ENCODE measurements around the gene GSG1L.
"Not testable (repeated sequence)": the region's sequence is repeated elsewhere in the genome, so short reads cannot be mapped to it uniquely, and the experiment has no call there.

GSG1L gene

GRCh38 chr16:28011971-28012445 is 51.5 kb downstream of the GSG1L start:
- no peak for DNase-seq

- no peak for DNase-seq
Observed at GRCh38 chr16:28011223-28011622, 52.3 kb downstream of the GSG1L start.

GRCh38 chr16:28010671-28011070 is 52.8 kb downstream of the GSG1L start:
- no peak for DNase-seq

- DNase-seq, result no peak
Observed at GRCh38 chr16:28009586-28010373, 53.7 kb downstream of the GSG1L start.

- DNase-seq, result no peak
Observed at GRCh38 chr16:28003923-28004322, 59.6 kb downstream of the GSG1L start.

GRCh38 chr16:28003021-28003865 is 60.3 kb downstream of the GSG1L start:
- DNase-seq, result no peak

GRCh38 chr16:28001642-28002041 is 61.9 kb downstream of the GSG1L start:
- no peak for DNase-seq

- DNase-seq, result no peak
Observed at GRCh38 chr16:28001184-28001583, 62.3 kb downstream of the GSG1L start.

- no peak for DNase-seq
Observed at GRCh38 chr16:28000314-28001169, 63.0 kb downstream of the GSG1L start.

GRCh38 chr16:27999687-28000086 is 63.8 kb downstream of the GSG1L start:
- DNase-seq, result no peak

- no peak for DNase-seq
Observed at GRCh38 chr16:27995378-27995777, 68.1 kb downstream of the GSG1L start.

- DNase-seq, result no peak
Observed at GRCh38 chr16:27994686-27995085, 68.8 kb downstream of the GSG1L start.

GRCh38 chr16:27993587-27993986 is 69.9 kb downstream of the GSG1L start:
- DNase-seq, result no peak

GRCh38 chr16:27991876-27992275 is 71.6 kb downstream of the GSG1L start:
- DNase-seq, result no peak

GRCh38 chr16:27985981-27986380 is 77.5 kb downstream of the GSG1L start:
- DNase-seq, result no peak

- DNase-seq, result no peak
Observed at GRCh38 chr16:27984121-27984520, 79.4 kb downstream of the GSG1L start.

- no peak for DNase-seq
Observed at GRCh38 chr16:27983244-27983643, 80.3 kb downstream of the GSG1L start.

- DNase-seq, result no peak
Observed at GRCh38 chr16:27982184-27982583, 81.3 kb downstream of the GSG1L start.

GRCh38 chr16:27980919-27981700 is 82.4 kb downstream of the GSG1L start:
- no peak for DNase-seq

GRCh38 chr16:27980076-27980775 is 83.3 kb downstream of the GSG1L start:
- no peak for DNase-seq

GRCh38 chr16:27979668-27980067 is 83.8 kb downstream of the GSG1L start:
- not testable (repeated sequence) for DNase-seq

- DNase-seq, result no peak
Observed at GRCh38 chr16:27978876-27979275, 84.6 kb downstream of the GSG1L start.
